SK-N-SH treated with all-trans-retinoic acid at 6 μM for 48 hours (cell line): ENCODE measurements around the gene CDC6.

Experiments used
- ARNTL ChIP-seq: fragments of 450-650 bp; formaldehyde crosslinking; IDR thresholded peaks from 2 replicates; pipeline ENCODE4 v1.5.0; 2020; ENCODE audit warnings: low read depth, mild to moderate bottlenecking, moderate library complexity, borderline replicate concordance
- BACH2 ChIP-seq: fragments of 250-450 bp; sonication (Bioruptor Pico); IDR thresholded peaks from 2 replicates; pipeline ENCODE4 v1.9.0; 2021; ENCODE audit warnings: mild to moderate bottlenecking, borderline replicate concordance
- ESRRG ChIP-seq: fragments of 250-450 bp; sonication (Bioruptor Pico); IDR thresholded peaks from 2 replicates; pipeline ENCODE4 v1.6.1; 2021; ENCODE audit warnings: mild to moderate bottlenecking
- RARB ChIP-seq: fragments of 250-450 bp; sonication (Bioruptor Pico); IDR thresholded peaks from 2 replicates; pipeline ENCODE4 v1.8.0; 2021; ENCODE audit warnings: mild to moderate bottlenecking, moderate library complexity
- TCF4 ChIP-seq: fragments of 250-450 bp; sonication (Bioruptor Pico); IDR thresholded peaks from 2 replicates; pipeline ENCODE4 v1.8.0; 2021; ENCODE audit warnings: mild to moderate bottlenecking, moderate library complexity, borderline replicate concordance
- ZFP30 ChIP-seq: fragments of 450-650 bp; formaldehyde crosslinking; IDR thresholded peaks from 2 replicates; pipeline ENCODE4 v1.5.0; 2022; ENCODE audit warnings: mild to moderate bottlenecking, moderate library complexity
- ZNF565 ChIP-seq: fragments of 450-650 bp; formaldehyde crosslinking; conservative IDR thresholded peaks from 2 replicates; pipeline ENCODE4 v1.5.0; 2020; ENCODE audit warnings: low read depth, mild to moderate bottlenecking, moderate library complexity

DNA sequence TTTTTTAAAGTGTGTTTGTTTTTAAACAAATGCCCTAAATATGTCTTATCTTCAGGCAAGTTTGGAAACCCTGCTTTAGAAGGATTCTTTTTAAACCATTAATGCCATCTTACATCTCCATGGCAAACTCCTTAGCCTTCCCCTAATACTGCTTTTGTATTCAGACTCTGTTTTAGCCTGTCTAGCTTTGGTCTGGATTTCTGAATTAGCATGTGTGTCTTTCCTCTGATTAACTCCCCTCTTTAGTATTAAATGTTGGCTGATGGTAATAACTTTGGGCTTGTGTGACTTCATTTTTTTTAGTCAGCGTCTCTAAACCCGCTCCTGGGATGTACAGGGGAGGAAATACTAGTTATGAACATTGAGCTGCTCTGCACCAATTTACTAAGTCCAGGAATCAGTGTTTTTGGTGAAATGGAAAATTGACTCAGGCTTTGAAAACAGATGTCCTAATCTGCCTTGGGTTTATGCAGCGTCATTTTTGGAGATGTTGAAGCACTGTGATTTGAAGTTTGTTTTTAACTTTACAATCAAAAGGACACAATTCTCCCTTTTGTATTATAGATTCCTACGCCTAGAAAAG lies 46.3 kb upstream of the CDC6 start:
- no peak for TF ChIP-seq ZNF565 (CRISPR knock-in tag)
- TF ChIP-seq BACH2 (CRISPR knock-in tag) = no peak
- no peak for TF ChIP-seq TCF4
- no peak for TF ChIP-seq ZFP30
- no peak for TF ChIP-seq RARB (CRISPR knock-in tag)
- TF ChIP-seq ESRRG (CRISPR knock-in tag) = no peak
- no peak for TF ChIP-seq ARNTL (CRISPR knock-in tag)
